CD14-positive monocyte (primary cell): ENCODE data around the gene MSGN1. TPM values are rescaled to one million over a fixed set of nuclear protein-coding genes. Genes with fewer than 3 reads are reported as not detected.

Experiments
- DNase-seq, 3 donors: peaks; one replicate each; pipeline ENCODE4 v3.0.0-alpha.2; 2011 to 2022
- H2AFZ ChIP-seq: 2 replicates; pipeline ENCODE4 v1.6.0; 2012; ENCODE audit warnings: mild to moderate bottlenecking, low read depth, low read length, inconsistent platforms; ENCODE audit not compliant: insufficient read depth, poor library complexity, severe bottlenecking
- H3K27ac ChIP-seq, 2 donors: 1 replicate in 1 of 2; 2 replicates in 1 of 2; pipeline ENCODE4 v1.5.1; 2012 to 2013; ENCODE audit warnings: low read length in 2 of 2, control low read depth in 1 of 2, inconsistent platforms in 1 of 2, low read depth in 1 of 2, mild to moderate bottlenecking in 1 of 2
- H3K27me3 ChIP-seq, 2 donors: one replicate each; pipeline versions ENCODE4 v1.6.0 to v1.6.1; 2011 to 2013; ENCODE audit warnings: low read length in 2 of 2; ENCODE audit not compliant: control insufficient read depth in 2 of 2, insufficient read depth in 2 of 2
- H3K36me3 ChIP-seq, 2 donors: replicated peaks in 1 of 2; 1 replicate in 1 of 2; 2 replicates in 1 of 2; pipeline versions ENCODE4 v1.5.1 to v1.6.1; 2012 to 2013; ENCODE audit warnings: low read length in 2 of 2, control low read depth in 1 of 2, inconsistent platforms in 1 of 2, mild to moderate bottlenecking in 1 of 2; ENCODE audit not compliant: insufficient read depth in 2 of 2, control insufficient read depth in 1 of 2
- H3K4me1 ChIP-seq, 2 donors: 1 replicate in 1 of 2; 2 replicates in 1 of 2; pipeline versions ENCODE4 v1.5.1 to v1.6.1; 2012 to 2013; ENCODE audit warnings: low read length in 2 of 2, control low read depth in 1 of 2, inconsistent platforms in 1 of 2, mild to moderate bottlenecking in 1 of 2, moderate library complexity in 1 of 2; ENCODE audit not compliant: insufficient read depth in 2 of 2, control insufficient read depth in 1 of 2
- H3K4me2 ChIP-seq: replicated peaks from 2 replicates; pipeline ENCODE3; 2012; ENCODE audit warnings: low read length, moderate library complexity, mild to moderate bottlenecking; ENCODE audit not compliant: poor library complexity, severe bottlenecking; ENCODE audit errors: extremely low read depth
- H3K4me3 ChIP-seq, 3 experiments: fragments of 200-600 bp in 1 of 3; sonication (generic) in 1 of 3; replicated peaks in 1 of 3; 1 replicate in 2 of 3; 2 replicates in 1 of 3; pipeline ENCODE4 v1.5.1; 2011 to 2013; ENCODE audit warnings: low read length in 3 of 3, mild to moderate bottlenecking in 3 of 3, control low read depth in 2 of 3, low read depth in 2 of 3, inconsistent platforms in 1 of 3, moderate library complexity in 1 of 3
- H3K79me2 ChIP-seq: 2 replicates; pipeline ENCODE4 v1.6.0; 2012; ENCODE audit warnings: mild to moderate bottlenecking, control low read depth, inconsistent platforms, low read length, moderate library complexity; ENCODE audit not compliant: insufficient read depth
- H3K9ac ChIP-seq: 2 replicates; pipeline ENCODE4 v1.6.0; 2017; ENCODE audit warnings: low read length, mild to moderate bottlenecking; ENCODE audit not compliant: insufficient read depth, poor library complexity, severe bottlenecking
- H3K9me3 ChIP-seq, 2 donors: replicated peaks in 1 of 2; 1 replicate in 1 of 2; 2 replicates in 1 of 2; pipeline versions ENCODE4 v1.5.1 to v1.6.1; 2012 to 2013; ENCODE audit warnings: low read length in 2 of 2, control low read depth in 1 of 2; ENCODE audit not compliant: control insufficient read depth in 1 of 2, insufficient read depth in 1 of 2
- H4K20me1 ChIP-seq: 2 replicates; pipeline ENCODE4 v1.6.0; 2012; ENCODE audit warnings: mild to moderate bottlenecking, low read length, control low read depth, moderate library complexity; ENCODE audit not compliant: insufficient read depth
- H3K27ac Mint-ChIP-seq, 7 donors: one replicate each; pipeline ENCODE4 v1.8.0; 2020; ENCODE audit warnings: mild to moderate bottlenecking in 7 of 7, mixed read lengths in 7 of 7, moderate library complexity in 6 of 7, inconsistent platforms in 2 of 7
- H3K27me3 Mint-ChIP-seq, 3 donors: one replicate each; pipeline ENCODE4 v1.8.0; 2021 to 2022; ENCODE audit warnings: low read depth in 3 of 3, mild to moderate bottlenecking in 3 of 3, mixed read lengths in 3 of 3, moderate library complexity in 3 of 3, inconsistent platforms in 1 of 3
- H3K36me3 Mint-ChIP-seq, 2 donors: one replicate each; pipeline ENCODE4 v1.8.0; 2020; ENCODE audit warnings: mixed read lengths in 2 of 2, inconsistent platforms in 1 of 2, mild to moderate bottlenecking in 1 of 2
- H3K4me1 Mint-ChIP-seq: one replicate; pipeline ENCODE4 v1.8.0; 2020; ENCODE audit warnings: mild to moderate bottlenecking, mixed read lengths
- H3K4me3 Mint-ChIP-seq, 2 donors: one replicate each; pipeline ENCODE4 v1.8.0; 2020; ENCODE audit warnings: mild to moderate bottlenecking in 2 of 2, mixed read lengths in 2 of 2, moderate library complexity in 1 of 2
- H3K9me3 Mint-ChIP-seq, 7 donors: one replicate each; pipeline ENCODE4 v1.8.0; 2020 to 2022; ENCODE audit warnings: mixed read lengths in 7 of 7, mild to moderate bottlenecking in 6 of 7, moderate library complexity in 6 of 7, inconsistent platforms in 2 of 7
- WGBS: methylation state at CpG from one replicate; pipeline ENCODE4 v1.1.5; 2013; ENCODE audit warnings: missing lambda C conversion rate; ENCODE audit not compliant: insufficient coverage; 5-methylcytosine and 5-hydroxymethylcytosine counted together
- intact Hi-C, 2 donors: fragments of 100-400 bp; cut with micrococcal nuclease; formaldehyde crosslinking; loops; one replicate each; pipeline versions ENCODE4 v1.15.0 to v1.15.1; 2023
- polyA plus RNA-seq, 3 donors: library from polyadenylated mRNA; depleted of rRNA in 1 of 3; unstranded in 2 of 3; stranded (reverse) in 1 of 3; fragments of 300-500 nt in 2 of 3; fragments of >200 nt in 1 of 3; fragmentation: Illumina TruSeq in 2 of 3; gene quantifications; 1 replicate in 2 of 3; 2 replicates in 1 of 3; pipeline ENCODE4 v1.2.3, GENCODE V29; 2012 to 2021
- TF ChIP-seq, protein P1 (sequence below): fragments of 200-600 bp; IDR thresholded peaks from one replicate; pipeline ENCODE4 v1.8.0; 2022; ENCODE audit warnings: antibody characterized with exemption, mild to moderate bottlenecking

The MSGN1 gene
- polyA plus RNA-seq, 3 donors: not detected

DNA sequence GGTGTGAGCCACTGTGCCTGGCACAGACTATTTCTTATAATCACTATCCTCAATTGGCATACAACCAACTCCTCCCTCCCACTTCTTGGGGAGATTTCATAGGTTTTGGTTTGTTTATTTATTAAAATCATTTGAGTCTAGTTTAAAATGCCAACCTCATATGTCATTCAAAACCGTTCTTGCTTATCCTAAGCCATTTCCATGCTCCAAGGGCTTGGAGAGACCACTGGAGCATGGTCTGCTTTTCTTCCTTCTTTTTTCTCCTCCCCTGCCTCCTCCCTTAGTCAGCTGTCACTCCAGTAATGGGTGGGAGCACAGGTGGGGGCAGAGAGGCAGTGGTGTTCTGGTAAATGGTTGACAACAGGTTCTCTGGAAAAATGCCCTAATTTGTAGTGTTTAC lies 41.8 kb downstream of the MSGN1 start:
- intact Hi-C loops: no loop called here
- WGBS: no CpG with 5 or more reads among the region's 1 CpG

DNA sequence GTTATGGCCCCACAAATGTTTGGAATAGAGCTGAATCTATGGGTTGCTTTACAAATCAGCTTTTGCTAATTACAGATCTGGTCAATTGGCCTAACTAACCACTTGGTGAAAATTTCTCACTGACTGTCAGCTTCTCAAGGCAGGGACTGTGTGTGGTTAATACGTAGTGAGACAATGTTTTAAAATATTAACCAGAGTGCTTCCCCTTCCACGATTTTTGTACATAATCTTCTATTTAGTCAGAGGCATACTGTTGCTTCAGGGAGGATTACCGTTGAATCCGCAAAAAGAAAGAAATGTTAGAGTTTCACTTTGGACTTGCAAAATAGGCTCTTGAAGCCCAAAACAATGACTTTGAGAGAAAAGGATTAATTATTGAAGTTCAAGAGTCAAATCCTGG lies 47.3 kb downstream of the MSGN1 start:
- peaks cover 2% of the 10 kb centered on the region for H3K4me1 Mint-ChIP-seq

More for the DNA sequence above, 41.8 kb downstream of the MSGN1 start:
- Histone ChIP-seq H2AFZ (no peak overlapping the region), H3K4me3 (no peak overlapping the region), H3K79me2 (no peaks in the 10 kb centered on the region), H3K9me3 (no peaks in the 10 kb centered on the region), H3K4me1 (no peaks in the 10 kb centered on the region), H3K27ac (no peak overlapping the region), H3K4me2 (no peak overlapping the region), H4K20me1 (no peaks in the 10 kb centered on the region), H3K36me3 (no peaks in the 10 kb centered on the region), H3K9ac (no peak overlapping the region), H3K27me3 (peaks cover 4 to 8% of the 10 kb centered on the region in 2 donors)
- Mint-ChIP-seq H3K27ac (no peak overlapping the region), H3K4me1 (peaks cover 3% of the 10 kb centered on the region), H3K27me3 (peaks cover 3 to 27% (median 11%) of the 10 kb centered on the region in 3 donors), H3K4me3 (no peak overlapping the region), H3K9me3 (peaks cover 0 to 6% (median 0%) of the 10 kb centered on the region in 7 donors), H3K36me3 (no peaks in the 10 kb centered on the region)
- TF ChIP-seq, protein P1, sequence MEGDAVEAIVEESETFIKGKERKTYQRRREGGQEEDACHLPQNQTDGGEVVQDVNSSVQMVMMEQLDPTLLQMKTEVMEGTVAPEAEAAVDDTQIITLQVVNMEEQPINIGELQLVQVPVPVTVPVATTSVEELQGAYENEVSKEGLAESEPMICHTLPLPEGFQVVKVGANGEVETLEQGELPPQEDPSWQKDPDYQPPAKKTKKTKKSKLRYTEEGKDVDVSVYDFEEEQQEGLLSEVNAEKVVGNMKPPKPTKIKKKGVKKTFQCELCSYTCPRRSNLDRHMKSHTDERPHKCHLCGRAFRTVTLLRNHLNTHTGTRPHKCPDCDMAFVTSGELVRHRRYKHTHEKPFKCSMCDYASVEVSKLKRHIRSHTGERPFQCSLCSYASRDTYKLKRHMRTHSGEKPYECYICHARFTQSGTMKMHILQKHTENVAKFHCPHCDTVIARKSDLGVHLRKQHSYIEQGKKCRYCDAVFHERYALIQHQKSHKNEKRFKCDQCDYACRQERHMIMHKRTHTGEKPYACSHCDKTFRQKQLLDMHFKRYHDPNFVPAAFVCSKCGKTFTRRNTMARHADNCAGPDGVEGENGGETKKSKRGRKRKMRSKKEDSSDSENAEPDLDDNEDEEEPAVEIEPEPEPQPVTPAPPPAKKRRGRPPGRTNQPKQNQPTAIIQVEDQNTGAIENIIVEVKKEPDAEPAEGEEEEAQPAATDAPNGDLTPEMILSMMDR: no peak
- DNase-seq: no peak

More for the DNA sequence above, 47.3 kb downstream of the MSGN1 start:
- H2AFZ ChIP-seq: no peak overlapping the region
- H4K20me1 ChIP-seq: no peaks in the 10 kb centered on the region
- H3K9ac ChIP-seq: no peak overlapping the region
- Mint-ChIP-seq H3K4me3 (no peak overlapping the region), H3K9me3 (no peaks in the 10 kb centered on the region), H3K27me3 (peaks cover 3 to 6% (median 4%) of the 10 kb centered on the region in 3 donors), H3K36me3 (no peaks in the 10 kb centered on the region), H3K27ac (no peak overlapping the region)
- no peak overlapping the region for H3K4me2 ChIP-seq
- peaks cover 0 to 3% of the 10 kb centered on the region in 2 donors for H3K27me3 ChIP-seq
- H3K4me1 ChIP-seq: no peaks in the 10 kb centered on the region
- WGBS: 100% methylated on average over 1 of the region's 4 CpGs
- H3K9me3 ChIP-seq: no peaks in the 10 kb centered on the region
- H3K36me3 ChIP-seq: no peaks in the 10 kb centered on the region
- H3K27ac ChIP-seq: no peak overlapping the region
- TF ChIP-seq, protein P1: no peak
- DNase-seq: no peak
- intact Hi-C loops: no loop called here
- H3K79me2 ChIP-seq: no peaks in the 10 kb centered on the region
- H3K4me3 ChIP-seq: no peak overlapping the region
